Hematopoietic multipotent progenitor cell treated with erythropoietin and hydrocortisone succinate and interleukin-3 and kit ligand, for 8 days (in vitro differentiated cells): ENCODE measurements around the gene MCCC1.
A peak's percentile ranks its signal among the peaks of the same experiment; 100 is the strongest.
"Not testable (repeated sequence)": the region's sequence is repeated elsewhere in the genome, so short reads cannot be mapped to it uniquely, and the experiment has no call there.

ENCODE experiments used
- DNase-seq: peaks from one replicate; pipeline ENCODE4 v3.0.0-alpha.2; 2015

Gene MCCC1

DNA sequence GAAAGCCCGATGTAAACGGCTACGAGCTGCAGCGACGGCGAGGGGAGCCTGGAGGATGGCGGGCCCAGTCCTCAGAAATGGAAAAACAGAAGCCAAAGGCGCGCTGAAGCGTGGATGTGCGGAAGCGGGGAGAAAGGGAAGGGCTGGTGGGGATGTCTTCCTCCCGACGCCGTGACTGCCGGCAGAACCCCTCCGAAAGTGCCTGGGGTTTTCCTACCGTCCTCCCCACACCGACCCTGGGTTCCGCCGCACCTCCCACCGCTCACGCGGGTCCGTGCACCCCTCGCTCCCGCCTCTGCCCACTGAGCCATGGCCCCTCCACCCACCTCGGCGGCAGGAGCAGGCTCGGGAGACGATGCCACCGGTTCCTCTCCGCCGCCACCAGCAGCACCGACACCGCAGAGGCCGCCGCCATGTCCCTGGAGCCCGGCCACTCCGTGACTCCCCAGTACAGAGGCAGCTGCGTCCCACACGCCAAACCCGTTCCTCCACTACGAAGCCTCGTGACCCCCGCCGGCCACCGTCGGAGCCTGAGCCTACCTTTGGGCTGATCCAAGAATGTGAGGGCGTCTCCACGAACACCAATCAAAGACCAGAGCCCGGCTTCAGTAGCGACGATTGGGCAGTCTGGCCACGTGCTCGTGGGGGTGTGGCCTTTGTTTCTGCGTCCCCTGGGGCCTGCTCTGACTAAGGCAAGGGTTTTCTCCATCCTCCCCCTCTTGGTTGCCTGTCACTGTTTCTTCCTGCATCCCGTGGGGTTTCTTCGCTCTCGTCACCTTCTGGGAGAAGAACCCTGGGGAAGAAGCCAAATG, at the start of gene MCCC1:
Gene MCCC1, minus strand, starts transcription at position 471 of the 812 bp plus-strand sequence. Its CDS starts 56 bp downstream, at position 415.
- DNase-seq: peak; percentile 99

- no peak for DNase-seq
Observed at GRCh38 chr3:183148056-183148455, 48.8 kb upstream of the MCCC1 start.

GRCh38 chr3:183144363-183144762, 45.1 kb upstream of the MCCC1 start:
- no peak for DNase-seq

GRCh38 chr3:183142199-183142598, 42.9 kb upstream of the MCCC1 start:
- DNase-seq: no peak

DNA sequence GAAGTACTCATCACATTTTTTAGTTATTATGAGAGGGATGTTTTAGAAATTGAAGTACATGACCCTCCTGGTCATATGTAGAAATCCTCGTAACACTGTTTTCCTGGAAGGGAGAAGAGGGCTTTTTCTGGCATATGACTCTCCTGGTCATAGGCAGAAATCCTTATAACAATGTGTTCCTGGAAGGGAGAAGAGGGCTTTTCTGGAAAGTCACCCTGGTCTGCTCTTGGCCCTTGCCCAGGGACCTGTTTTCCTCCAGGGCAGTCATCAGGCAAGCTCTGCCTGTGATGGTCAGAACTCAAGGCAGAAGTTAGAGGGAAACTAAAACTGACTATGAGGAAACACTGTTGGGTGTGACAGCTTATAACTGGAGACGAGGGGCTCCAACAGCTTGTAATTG, 35.5 kb upstream of the MCCC1 start:
- no peak for DNase-seq

DNA sequence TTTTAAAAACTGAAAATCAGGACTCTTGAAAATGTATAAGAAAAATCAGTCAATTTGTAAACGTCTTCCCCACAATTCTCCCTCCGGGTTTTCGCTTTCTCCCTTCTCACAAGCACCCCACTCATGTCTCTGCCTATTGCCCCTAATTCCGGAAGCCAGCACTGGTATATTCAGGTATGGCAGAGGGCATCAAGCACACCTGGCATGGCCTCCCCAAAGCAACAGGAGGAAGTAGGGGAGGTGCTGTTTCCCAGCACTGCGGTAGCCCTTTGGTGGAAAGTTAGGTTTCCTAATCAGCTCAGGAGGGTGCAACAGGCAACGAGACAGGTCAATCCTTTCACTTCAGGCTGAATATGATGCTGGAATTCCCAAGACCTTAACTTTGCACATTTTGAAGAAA, 33.1 kb upstream of the MCCC1 start:
- no peak for DNase-seq

DNA sequence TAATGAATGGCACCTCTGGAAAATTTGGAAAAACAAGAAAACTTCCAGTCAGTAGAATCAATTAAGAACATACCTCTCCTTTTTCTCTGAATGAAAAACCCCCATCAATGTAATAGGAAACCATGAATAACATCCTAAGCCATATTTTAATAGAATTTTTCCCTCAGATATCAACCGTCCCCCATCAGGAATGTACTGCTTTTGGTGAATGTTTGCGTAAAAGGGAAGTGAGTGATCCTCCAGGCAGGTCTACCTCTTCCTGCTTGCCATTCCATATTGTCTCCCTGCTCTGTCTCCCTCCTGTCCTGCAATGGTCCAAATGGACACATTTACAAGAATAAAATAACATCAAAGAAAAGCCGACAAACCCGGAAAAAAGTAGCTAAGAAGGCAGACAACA, 32.4 kb upstream of the MCCC1 start:
- DNase-seq: no peak

- DNase-seq: no peak
Observed at GRCh38 chr3:183131186-183131725, 32.0 kb upstream of the MCCC1 start.

DNA sequence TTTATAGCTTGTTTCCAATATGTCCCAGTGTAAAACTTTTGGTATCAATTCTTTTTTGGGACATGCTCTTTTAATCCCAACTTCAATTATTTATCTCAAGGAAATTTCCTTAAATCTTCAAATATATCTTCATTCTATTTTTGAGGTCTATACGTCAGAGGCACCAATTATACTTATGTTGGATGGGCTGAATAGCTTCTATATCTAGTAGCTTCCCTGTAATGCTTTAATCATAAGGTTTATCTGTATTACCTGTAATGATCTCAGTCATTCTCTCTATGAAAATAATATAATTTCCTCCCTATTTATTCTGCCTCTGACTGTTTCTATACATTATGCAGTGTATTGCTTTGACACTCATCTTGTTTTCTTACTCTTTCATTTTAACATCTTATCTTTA, 29.9 kb upstream of the MCCC1 start:
- DNase-seq: no peak

GRCh38 chr3:183128709-183129108, 29.4 kb upstream of the MCCC1 start:
- no peak for DNase-seq

- no peak for DNase-seq
Observed at GRCh38 chr3:183123891-183124290, 24.6 kb upstream of the MCCC1 start.

DNA sequence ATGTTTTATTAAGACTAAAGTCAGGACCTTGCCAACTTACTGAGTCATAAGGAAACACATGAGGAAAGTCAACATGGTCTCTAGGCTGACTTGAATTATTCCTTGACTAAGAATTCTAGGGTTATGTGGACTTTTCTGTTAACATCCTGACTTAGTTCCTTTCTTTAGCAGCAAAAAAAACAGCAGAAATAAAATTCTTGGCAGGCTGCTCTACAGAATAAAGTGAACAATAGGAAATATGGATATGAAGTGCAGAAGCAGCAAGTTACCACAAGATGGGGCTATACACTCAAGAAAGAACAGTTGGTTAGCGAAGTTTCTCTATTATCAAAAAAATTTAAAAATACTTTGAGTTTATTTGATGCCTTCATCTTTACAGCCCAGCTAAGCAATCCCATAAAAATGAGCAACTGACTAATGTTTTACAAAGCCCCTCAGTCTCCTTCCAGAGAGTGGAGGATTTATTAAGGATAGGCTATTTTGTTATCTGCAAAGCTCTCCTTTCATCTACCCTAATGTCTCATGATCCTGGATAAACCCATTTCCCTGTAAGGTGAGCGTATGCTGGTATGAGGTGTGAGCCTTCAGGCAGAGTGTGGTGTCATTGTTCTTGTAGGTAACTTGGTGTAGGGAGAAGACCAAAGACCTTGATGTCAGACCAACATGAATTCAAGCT, 23.1 kb upstream of the MCCC1 start:
- DNase-seq: peak; percentile 72

DNA sequence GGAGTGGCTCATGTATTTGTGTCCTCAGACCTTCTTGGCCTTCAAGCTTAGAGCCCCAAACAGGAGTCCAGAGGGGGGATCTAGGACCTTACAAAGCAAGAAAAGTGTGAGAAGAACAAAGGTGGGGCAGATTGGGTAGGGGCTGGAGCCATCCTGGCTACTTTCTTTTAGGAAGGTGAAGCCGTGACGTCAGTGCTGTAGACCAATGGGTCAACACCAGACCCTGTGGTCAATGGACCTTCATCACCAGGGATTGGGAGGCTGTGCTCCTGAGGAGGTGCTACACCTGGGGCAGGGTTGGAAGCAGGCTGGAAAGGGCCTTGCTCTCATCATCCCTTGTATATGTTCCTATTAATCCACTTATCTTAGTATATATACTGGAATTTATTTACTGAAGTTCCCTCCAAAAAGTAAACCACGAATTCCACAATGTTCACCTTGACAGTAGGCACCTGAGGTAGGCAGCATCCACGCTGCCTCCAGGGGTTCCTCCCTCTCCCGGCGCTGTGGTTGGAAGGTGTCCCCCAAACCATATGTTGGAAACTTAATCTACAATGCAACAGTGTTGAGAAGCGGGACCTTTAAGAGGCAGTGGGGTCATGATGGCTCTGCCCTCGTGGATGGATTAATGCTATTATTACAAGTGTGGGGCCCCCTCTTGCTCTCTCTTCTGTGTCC, 21.4 kb upstream of the MCCC1 start:
- DNase-seq: no peak

DNA sequence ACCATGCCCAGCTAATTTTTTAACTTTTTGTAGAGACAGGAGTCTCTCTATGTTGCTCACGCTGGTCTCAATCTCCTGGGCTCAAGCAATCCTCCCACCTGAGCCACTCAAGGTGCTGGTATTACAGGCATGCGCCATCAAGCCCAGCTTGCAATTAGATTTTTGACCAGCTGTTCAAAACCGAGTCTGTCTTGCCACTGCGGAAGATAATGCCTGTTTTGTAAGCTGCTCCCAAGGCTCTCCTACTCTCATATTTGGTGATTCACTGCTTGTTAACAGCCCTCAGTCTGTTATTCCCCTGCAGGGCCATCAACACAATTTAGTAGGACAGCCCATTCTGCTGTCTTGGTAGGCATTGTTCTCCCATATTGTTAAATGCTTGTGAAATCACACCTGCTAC, 17.8 kb upstream of the MCCC1 start:
- DNase-seq: no peak

DNA sequence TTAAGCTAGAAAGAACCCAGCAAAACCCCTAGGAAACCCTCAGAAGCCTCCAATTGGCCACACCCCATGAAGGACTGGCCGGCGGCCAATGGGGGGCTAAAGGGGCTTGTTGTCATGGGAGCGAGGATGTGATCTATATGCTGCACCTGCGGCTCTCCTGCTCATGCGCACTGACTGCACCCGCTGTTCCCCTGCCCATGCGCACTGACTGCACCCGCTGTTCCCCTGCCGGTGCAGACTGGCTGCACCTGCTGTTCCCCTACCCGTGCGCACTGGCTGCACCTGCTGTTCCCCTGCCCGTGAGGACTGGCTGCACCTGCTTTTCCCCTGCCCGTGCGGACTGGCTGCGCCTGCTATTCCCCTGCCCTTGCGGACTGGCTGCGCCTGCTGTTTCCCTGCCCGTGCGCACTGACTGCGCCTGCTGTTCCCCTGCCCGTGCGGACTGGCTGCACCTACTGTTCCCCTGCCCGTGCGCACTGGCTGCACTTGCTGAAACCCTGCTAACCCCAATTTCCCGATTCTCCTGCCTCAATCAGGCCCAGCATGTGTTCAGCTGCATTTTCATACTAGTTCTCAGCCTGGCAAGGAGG, 16.8 kb upstream of the MCCC1 start:
- peak; percentile 80 for DNase-seq

GRCh38 chr3:183114384-183115178, 15.3 kb upstream of the MCCC1 start:
- no peak for DNase-seq

GRCh38 chr3:183109847-183110246, 10.6 kb upstream of the MCCC1 start:
- DNase-seq: not testable (repeated sequence)

DNA sequence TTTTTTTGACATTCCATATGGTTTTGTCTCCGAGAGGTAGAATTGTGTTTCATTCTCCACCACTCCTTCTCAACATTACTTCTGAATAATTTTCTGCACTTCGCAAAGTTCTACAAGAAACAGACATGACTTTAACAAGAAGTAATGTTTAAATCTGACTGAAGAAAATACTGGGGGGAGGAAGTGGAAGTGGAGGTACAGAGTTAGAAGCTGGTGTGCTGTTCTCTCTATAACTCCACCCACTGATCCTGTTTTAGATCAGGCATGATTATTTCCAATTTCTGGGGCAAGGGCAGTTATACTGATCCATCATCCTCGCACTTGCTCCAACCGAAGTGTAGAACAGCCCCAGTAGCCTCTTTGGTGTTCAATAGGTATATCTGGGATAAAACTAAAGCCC, 9.2 kb upstream of the MCCC1 start:
- no peak for DNase-seq

GRCh38 chr3:183108001-183108449, 8.7 kb upstream of the MCCC1 start:
- no peak for DNase-seq

- DNase-seq: not testable (repeated sequence)
Observed at GRCh38 chr3:183107372-183107771, 8.1 kb upstream of the MCCC1 start.

DNA sequence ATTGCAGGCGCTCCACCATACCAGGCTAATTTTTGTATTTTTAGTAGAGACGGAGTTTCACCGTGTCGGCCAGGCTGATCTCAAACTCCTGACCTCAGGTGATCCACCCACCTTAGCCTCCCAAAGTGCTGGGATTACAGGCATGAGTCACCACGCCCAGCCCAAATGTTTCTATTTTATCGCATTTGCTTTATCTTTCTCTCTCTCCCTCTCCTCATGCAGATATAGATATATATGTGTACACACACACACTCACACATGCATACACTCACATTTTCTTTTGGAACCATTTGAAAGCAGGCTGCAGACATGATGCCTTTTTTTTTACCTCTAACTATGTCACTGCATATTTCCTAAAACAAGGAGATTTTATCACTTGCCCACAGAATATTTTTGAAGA, 7.3 kb upstream of the MCCC1 start:
- DNase-seq: no peak

DNA sequence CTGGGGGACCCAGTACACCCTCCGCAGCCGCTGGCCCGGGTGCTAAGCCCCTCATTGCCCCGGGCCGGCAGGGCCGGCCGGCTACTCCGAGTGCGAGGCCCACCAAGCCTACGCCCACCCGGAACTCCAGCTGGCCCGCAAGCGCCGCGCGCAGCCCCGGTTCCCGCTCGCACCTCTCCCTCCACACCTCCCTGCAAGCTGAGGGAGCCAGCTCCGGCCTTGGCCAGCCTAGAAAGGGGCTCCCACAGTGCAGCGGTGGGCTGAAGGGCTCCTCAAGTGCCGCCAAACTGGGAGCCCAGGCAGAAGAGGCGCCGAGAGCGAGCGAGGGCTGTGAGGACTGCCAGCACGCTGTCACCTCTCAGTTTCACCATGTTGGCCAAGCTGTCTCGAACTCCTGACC, 4.7 kb upstream of the MCCC1 start:
- DNase-seq: not testable (repeated sequence)
